Breast epithelium (tissue), 4 donors: ENCODE data around the gene RGR. TPM values are rescaled to one million over a fixed set of nuclear protein-coding genes. Genes with fewer than 3 reads are reported as not detected.

Source experiments
- DNase-seq, 2 donors: peaks; one replicate each; pipeline ENCODE4 v3.0.0-alpha.2; 2019; ENCODE audit warnings: low spot score in 2 of 2
- H3K27ac ChIP-seq, 2 donors: fragments of 200-600 bp; sonication (generic) in 1 of 2; one replicate each; pipeline ENCODE4 v1.5.1; 2016 to 2019; ENCODE audit warnings: mild to moderate bottlenecking in 1 of 2
- H3K27me3 ChIP-seq, 2 donors: fragments of 200-600 bp; sonication (generic) in 1 of 2; one replicate each; pipeline versions ENCODE4 v1.5.1 to v1.6.0; 2017 to 2019; ENCODE audit warnings: control low read depth in 1 of 2, mild to moderate bottlenecking in 1 of 2
- H3K36me3 ChIP-seq: fragments of 200-600 bp; one replicate; pipeline ENCODE4 v1.5.1; 2019
- H3K4me1 ChIP-seq, 2 donors: fragments of 200-600 bp; sonication (generic); one replicate each; pipeline ENCODE4 v1.5.1; 2016 to 2019; ENCODE audit warnings: control low read depth in 1 of 2
- H3K4me3 ChIP-seq, 3 donors: fragments of 200-600 bp; sonication (generic); 1 replicate in 2 of 3; 2 replicates in 1 of 3; pipeline ENCODE4 v1.5.1; 2016 to 2019; ENCODE audit warnings: mild to moderate bottlenecking in 3 of 3, moderate library complexity in 2 of 3
- H3K9me3 ChIP-seq, 2 donors: fragments of 200-600 bp; sonication (generic) in 1 of 2; one replicate each; pipeline ENCODE4 v1.5.1; 2016 to 2019; ENCODE audit warnings: control low read depth in 1 of 2
- CTCF ChIP-seq, 3 donors: fragments of 450-650 bp; IDR thresholded peaks; one replicate each; pipeline ENCODE4 v1.5.1; 2016 to 2017; ENCODE audit warnings: antibody characterized with exemption in 3 of 3, mild to moderate bottlenecking in 3 of 3, moderate library complexity in 3 of 3
- POLR2A ChIP-seq: fragments of 450-650 bp; IDR thresholded peaks from one replicate; pipeline ENCODE4 v1.6.1; 2016; ENCODE audit warnings: antibody characterized with exemption, mild to moderate bottlenecking, moderate library complexity
- POLR2AphosphoS5 ChIP-seq, 3 donors: sonication (generic); formaldehyde crosslinking; IDR thresholded peaks; one replicate each; pipeline ENCODE4 v1.6.1; 2017; ENCODE audit warnings: antibody characterized with exemption in 3 of 3
- intact Hi-C: fragments of 100-400 bp; cut with DNase I; formaldehyde crosslinking; loops from one replicate; pipeline ENCODE4 v1.15.1; 2023; ENCODE audit warnings: low total_unique reads
- total RNA-seq, 3 donors: library from RNA; depleted of rRNA; stranded (reverse); fragments of >200 nt; gene quantifications; one replicate each; pipeline ENCODE4 v1.1.0, GENCODE V29; 2016

The RGR gene
- total RNA-seq: under 1 TPM; 0.33 to 0.96 (median 0.59) TPM

- Histone ChIP-seq H3K4me1 (no peaks in the 10 kb centered on the region), H3K36me3 (no peaks in the 10 kb centered on the region), H3K4me3 (peak within 1 kb of the TSS in 1 of 3 donors; percentile 19), H3K27me3 (no peaks in the 10 kb centered on the region), H3K9me3 (no peaks in the 10 kb centered on the region), H3K27ac (peak within 1 kb of the TSS in 1 of 2 donors; percentile 72)
- TF ChIP-seq POLR2A (no peak), POLR2AphosphoS5 (IDR thresholded peaks at IDR 0.05) (peak in 1 of 3 donors; percentile 24), CTCF (IDR thresholded peaks at IDR 0.05) (no peak)
- intact Hi-C loops: no loop called here
- peak in 1 of 2 donors; percentile 71 for DNase-seq
Observed at GRCh38 chr10:84244651-84245270, at the start of gene RGR. Gene RGR, plus strand, starts transcription at chr10:84245053. Its CDS starts 38 bp downstream, at chr10:84245091.

- Histone ChIP-seq H3K27ac (no peak overlapping the region), H3K4me1 (peaks cover 0 to 11% of the 10 kb centered on the region in 2 donors), H3K27me3 (peaks cover 6 to 49% of the 10 kb centered on the region in 2 donors), H3K4me3 (no peak overlapping the region), H3K9me3 (no peaks in the 10 kb centered on the region), H3K36me3 (no peaks in the 10 kb centered on the region)
- DNase-seq: no peak
- no peak for TF ChIP-seq CTCF (IDR thresholded peaks at IDR 0.05)
- no peak for TF ChIP-seq POLR2AphosphoS5 (IDR thresholded peaks at IDR 0.05)
- no peak for TF ChIP-seq POLR2A
- intact Hi-C loops: no loop called here
Observed at GRCh38 chr10:84196083-84196482, 48.8 kb upstream of the RGR start.

- Histone ChIP-seq H3K36me3 (no peaks in the 10 kb centered on the region), H3K27ac (no peak overlapping the region), H3K4me3 (no peak overlapping the region), H3K4me1 (peaks cover 0 to 11% of the 10 kb centered on the region in 2 donors), H3K9me3 (no peaks in the 10 kb centered on the region), H3K27me3 (peaks cover 6 to 43% of the 10 kb centered on the region in 2 donors)
- intact Hi-C loops: no loop called here
- no peak for DNase-seq
- TF ChIP-seq CTCF (IDR thresholded peaks at IDR 0.05): no peak
- no peak for TF ChIP-seq POLR2A
- TF ChIP-seq POLR2AphosphoS5 (IDR thresholded peaks at IDR 0.05): no peak
Observed at GRCh38 chr10:84196941-84197340, 47.9 kb upstream of the RGR start.

- no peak for TF ChIP-seq POLR2AphosphoS5 (IDR thresholded peaks at IDR 0.05)
- no peak for TF ChIP-seq POLR2A
- TF ChIP-seq CTCF (IDR thresholded peaks at IDR 0.05): no peak
- Histone ChIP-seq H3K27me3 (peaks cover 6 to 43% of the 10 kb centered on the region in 2 donors), H3K4me3 (no peak overlapping the region), H3K4me1 (peaks cover 0 to 11% of the 10 kb centered on the region in 2 donors), H3K36me3 (no peaks in the 10 kb centered on the region), H3K9me3 (no peaks in the 10 kb centered on the region), H3K27ac (no peak overlapping the region)
- DNase-seq: no peak
- intact Hi-C loops: no loop called here
Observed at GRCh38 chr10:84197643-84198042, 47.2 kb upstream of the RGR start.

GRCh38 chr10:84198206-84198915, 46.5 kb upstream of the RGR start:
- H3K27me3 ChIP-seq: peaks cover 6 to 41% of the 10 kb centered on the region in 2 donors
- H3K27ac ChIP-seq: no peak overlapping the region
- intact Hi-C loops: no loop called here
- no peak for TF ChIP-seq POLR2AphosphoS5 (IDR thresholded peaks at IDR 0.05)
- no peak for TF ChIP-seq CTCF (IDR thresholded peaks at IDR 0.05)
- no peak for TF ChIP-seq POLR2A
- peaks cover 0 to 11% of the 10 kb centered on the region in 2 donors for H3K4me1 ChIP-seq
- DNase-seq: no peak
- no peak overlapping the region for H3K4me3 ChIP-seq
- H3K36me3 ChIP-seq: no peaks in the 10 kb centered on the region
- H3K9me3 ChIP-seq: no peaks in the 10 kb centered on the region
